HepG2 (cell line): ENCODE results near the gene AFAP1L2. TPM values are rescaled to one million over a fixed set of nuclear protein-coding genes. Genes with fewer than 3 reads are reported as not detected.

Experiments
- ATAC-seq: fragments of 200-7000 bp; cut with Tn5 transposase; 3 replicates; pipeline ENCODE4 v1.9.1; 2020; ENCODE audit warnings: mild to moderate bottlenecking, moderate library complexity
- BruUV-seq: library from RNA; stranded (reverse); fragments of 400-500 nt; replicated peaks from 2 replicates; lab custom pipeline; 2021; lab: Mats Ljungman, UMichigan
- CTCF ChIA-PET: fragments of 300-600 bp; formaldehyde crosslinking; extraction: SDS; loops from one replicate; lab custom pipeline; 2021; ENCODE audit warnings: low total read pairs, inconsistent platforms, low intra/inter-chr PET ratio; lab: Yijun Ruan, JAX
- POLR2A ChIA-PET: fragments of 350-600 bp; sonication (Branson Sonifier 250); formaldehyde crosslinking; loops from one replicate; lab custom pipeline; 2020; ENCODE audit warnings: antibody characterized with exemption, inconsistent platforms; lab: Yijun Ruan, JAX
- DNase-seq: peaks from one replicate; pipeline ENCODE4 v3.0.0-alpha.2; 2015; ENCODE audit warnings: low spot score
- FAIRE-seq: peaks from 3 replicates; lab custom pipeline; 2011; peaks lifted over from hg19 to GRCh38; lab: Jason Lieb, UNC
- H2AFZ ChIP-seq: one replicate; pipeline ENCODE4 v1.6.1; 2011; ENCODE audit warnings: low read length, inconsistent platforms
- H3K27ac ChIP-seq: fragments of 300-600 bp; 3 replicates; pipeline ENCODE4 v1.8.0; 2011; ENCODE audit warnings: mixed run types, mild to moderate bottlenecking, mixed read lengths, low read length, inconsistent platforms; ENCODE audit not compliant: insufficient read depth; ENCODE audit errors: extremely low read length
- H3K27me3 ChIP-seq, 2 experiments: fragments of 200-600 bp in 1 of 2; 2 replicates in 1 of 2; 3 replicates in 1 of 2; pipeline versions ENCODE4 v1.6.0 to v1.8.0; 2011; ENCODE audit warnings: low read length in 2 of 2, mild to moderate bottlenecking in 2 of 2, moderate library complexity in 2 of 2, inconsistent platforms in 1 of 2; ENCODE audit not compliant: insufficient read depth in 2 of 2, control insufficient read depth in 1 of 2
- H3K36me3 ChIP-seq, 2 experiments: fragments of 200-600 bp in 1 of 2; replicated peaks in 1 of 2; 2 replicates in 1 of 2; 3 replicates in 1 of 2; pipeline versions ENCODE4 v1.5.1 to v1.8.0; 2011; ENCODE audit warnings: low read length in 2 of 2, inconsistent platforms in 1 of 2; ENCODE audit not compliant: insufficient read depth in 2 of 2, control insufficient read depth in 1 of 2
- H3K4me1 ChIP-seq: 2 replicates; pipeline ENCODE4 v1.5.1; 2012; ENCODE audit warnings: low read length, inconsistent platforms; ENCODE audit not compliant: insufficient read depth
- H3K4me2 ChIP-seq: 2 replicates; pipeline ENCODE4 v1.6.0; 2011; ENCODE audit warnings: low read depth, low read length, inconsistent platforms
- H3K4me3 ChIP-seq, 3 experiments: fragments of 200-600 bp in 1 of 3; sonication (generic), shearing (Covaris generic) in 1 of 3; replicated peaks in 1 of 3; 2 replicates each; pipeline ENCODE4 v1.5.1; 2011 to 2016; ENCODE audit warnings: low read length in 3 of 3, inconsistent platforms in 2 of 3, low read depth in 2 of 3, mild to moderate bottlenecking in 2 of 3, control low read depth in 1 of 3, mixed read lengths in 1 of 3; ENCODE audit not compliant: insufficient read depth in 1 of 3
- H3K79me2 ChIP-seq: one replicate; pipeline ENCODE4 v1.6.1; 2011; ENCODE audit warnings: low read length, inconsistent platforms; ENCODE audit not compliant: insufficient read depth
- H3K9ac ChIP-seq: 2 replicates; pipeline ENCODE4 v1.6.0; 2011; ENCODE audit warnings: mild to moderate bottlenecking, low read depth, low read length, inconsistent platforms; ENCODE audit not compliant: insufficient read depth
- H3K9me3 ChIP-seq: 2 replicates; pipeline ENCODE4 v1.5.1; 2012; ENCODE audit warnings: mild to moderate bottlenecking, low read length
- H4K20me1 ChIP-seq: 2 replicates; pipeline ENCODE4 v1.6.0; 2011; ENCODE audit warnings: inconsistent platforms, mild to moderate bottlenecking, low read length, moderate library complexity; ENCODE audit not compliant: insufficient read depth
- BCLAF1 ChIP-seq: fragments of 450-650 bp; IDR thresholded peaks from 2 replicates; pipeline ENCODE4 v1.6.1; 2017; ENCODE audit warnings: mild to moderate bottlenecking
- FUBP1 ChIP-seq: sonication (generic); formaldehyde crosslinking; IDR thresholded peaks from 2 replicates; pipeline ENCODE4 v1.5.1; 2020; ENCODE audit warnings: missing genetic modification reagents, mild to moderate bottlenecking, borderline replicate concordance
- PCBP1 ChIP-seq: fragments of 200-400 bp; formaldehyde crosslinking; IDR thresholded peaks from 2 replicates; pipeline ENCODE4 v1.6.1; 2017; ENCODE audit warnings: mild to moderate bottlenecking, low read depth, low read length, borderline replicate concordance
- SKIL ChIP-seq: sonication (generic); formaldehyde crosslinking; IDR thresholded peaks from 2 replicates; pipeline ENCODE4 v1.8.0; 2022; ENCODE audit warnings: missing genetic modification reagents, mild to moderate bottlenecking, moderate library complexity, borderline replicate concordance
- THAP8 ChIP-seq: sonication (generic); formaldehyde crosslinking; IDR thresholded peaks from 2 replicates; pipeline ENCODE4 v1.5.1; 2020; ENCODE audit warnings: missing genetic modification reagents, mild to moderate bottlenecking, borderline replicate concordance
- ZIK1 ChIP-seq: sonication (generic); formaldehyde crosslinking; IDR thresholded peaks from 2 replicates; pipeline ENCODE4 v1.5.0; 2020; ENCODE audit warnings: mild to moderate bottlenecking, low read depth, missing genetic modification reagents, borderline replicate concordance
- ZNF780A ChIP-seq: sonication (generic); formaldehyde crosslinking; IDR thresholded peaks from 2 replicates; pipeline ENCODE4 v1.8.0; 2022; ENCODE audit warnings: mild to moderate bottlenecking, missing genetic modification reagents, moderate library complexity
- WGBS: methylation state at CpG from one replicate; pipeline ENCODE4 v1.1.6; 2017; ENCODE audit warnings: low lambda C conversion rate; 5-methylcytosine and 5-hydroxymethylcytosine counted together
- in situ Hi-C: cut with HindIII; loops from 2 replicates; pipeline ENCODE4 v1.10.0; 2017; ENCODE audit warnings: low pct_unique_long_range_greater_than_20kb; ENCODE audit not compliant: extremely low pct_ligation_motif_present
- intact Hi-C: fragments of 100-400 bp; cut with micrococcal nuclease; formaldehyde crosslinking; loops from one replicate; pipeline ENCODE4 v1.10.0; 2022; ENCODE audit not compliant: unreplicated experiment
- polyA plus RNA-seq, 8 experiments: library from polyadenylated mRNA; depleted of rRNA in 3 of 8; stranded (reverse) in 7 of 8; unstranded in 1 of 8; fragments of >200 nt; fragmentation: Illumina TruSeq in 4 of 8; extraction: Trizol in 4 of 8; gene quantifications; 2 replicates each; pipeline versions ENCODE4 v1.2.1 to v1.2.3, GENCODE V29; 2011 to 2016; ENCODE audit warnings: low read depth in 4 of 8, missing spikeins in 1 of 8, mixed read lengths in 1 of 8; ENCODE audit not compliant: insufficient read depth in 1 of 8
- total RNA-seq, 5 experiments: library from RNA; depleted of rRNA; stranded (reverse); fragments of >200 nt; fragmentation: Illumina TruSeq; extraction: Trizol; gene quantifications; 2 replicates each; pipeline ENCODE4 v1.2.3, GENCODE V29; 2016; ENCODE audit warnings: low read depth in 1 of 5

The AFAP1L2 gene
- total and polyA plus RNA-seq, 2 of the 13 experiments (the other 11 are each of a cell fraction or from before 2014, with no cell fraction given): not detected

- intact Hi-C loops: no loop called here
- in situ Hi-C loops: no loop called here
- H3K4me3 ChIP-seq: no peak overlapping the region
- ChIA-PET POLR2A (no interaction called here), CTCF (no interaction called here)
- no peak for TF ChIP-seq THAP8 (CRISPR knock-in tag)
- TF ChIP-seq ZNF780A (CRISPR knock-in tag): no peak
- TF ChIP-seq BCLAF1: no peak
- TF ChIP-seq PCBP1: no peak
- no peak for TF ChIP-seq FUBP1
- no peak for TF ChIP-seq SKIL (CRISPR knock-in tag)
- TF ChIP-seq ZIK1 (CRISPR knock-in tag): no peak
- no peaks in the 10 kb centered on the region for H3K36me3 ChIP-seq
- DNase-seq (no peak), ATAC-seq (no peak), FAIRE-seq (no peak)
- no peaks in the 10 kb centered on the region for H3K9me3 ChIP-seq
- no peaks in the 10 kb centered on the region for H3K79me2 ChIP-seq
- H3K27me3 ChIP-seq: peaks cover 0 to 11% of the 10 kb centered on the region in 2 experiments; a peak in 4 of 5 replicates
- H4K20me1 ChIP-seq: no peaks in the 10 kb centered on the region
- H3K27ac ChIP-seq: no peak overlapping the region
- 0 out of 2 replicates have a peak, but pooled peaks cover 6% of the 10 kb centered on the region for H3K4me1 ChIP-seq
- H3K9ac ChIP-seq: no peak overlapping the region
- 63% methylated on average over 6 of the region's 6 CpGs for WGBS
- H3K4me2 ChIP-seq: no peak overlapping the region
- no peak overlapping the region for H2AFZ ChIP-seq
- BruUV-seq: no TSS peak
These were observed 131.6 kb downstream of the AFAP1L2 start for GRCh38 chr10:114272696-114273095.
